ENCODE results near the gene BTBD6. TPM values are rescaled to one million over a fixed set of nuclear protein-coding genes. Genes with fewer than 3 reads are reported as not detected.

Gene BTBD6
- total and polyA plus RNA-seq, 2 experiments from 2014 or later: 2.2 to 11.6 TPM

DNA sequence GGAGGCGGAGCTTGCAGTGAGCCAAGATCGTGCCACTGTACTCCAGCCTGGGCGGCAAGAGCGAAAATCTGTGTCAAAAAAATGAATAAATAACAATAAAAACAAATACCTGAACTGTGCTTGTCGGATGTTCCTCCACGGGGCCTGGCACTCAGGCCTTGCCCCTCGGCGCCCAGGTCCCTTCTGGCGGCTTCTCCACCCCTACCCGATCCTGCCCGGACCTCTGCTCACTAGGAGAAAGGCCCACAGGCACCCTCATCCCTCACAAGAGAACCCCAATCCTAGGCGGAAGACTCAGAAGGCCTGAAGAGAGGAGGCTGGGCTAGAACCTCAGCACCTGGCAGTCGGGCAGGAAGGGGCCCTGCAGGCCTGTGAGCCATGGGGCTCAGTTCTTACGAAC is 21.0 kb upstream of the BTBD6 start (continued):
- TF ChIP-seq ZNF114 (CRISPR knock-in tag; IDR thresholded peaks at IDR 0.05): no peak
- TF ChIP-seq, protein P1, sequence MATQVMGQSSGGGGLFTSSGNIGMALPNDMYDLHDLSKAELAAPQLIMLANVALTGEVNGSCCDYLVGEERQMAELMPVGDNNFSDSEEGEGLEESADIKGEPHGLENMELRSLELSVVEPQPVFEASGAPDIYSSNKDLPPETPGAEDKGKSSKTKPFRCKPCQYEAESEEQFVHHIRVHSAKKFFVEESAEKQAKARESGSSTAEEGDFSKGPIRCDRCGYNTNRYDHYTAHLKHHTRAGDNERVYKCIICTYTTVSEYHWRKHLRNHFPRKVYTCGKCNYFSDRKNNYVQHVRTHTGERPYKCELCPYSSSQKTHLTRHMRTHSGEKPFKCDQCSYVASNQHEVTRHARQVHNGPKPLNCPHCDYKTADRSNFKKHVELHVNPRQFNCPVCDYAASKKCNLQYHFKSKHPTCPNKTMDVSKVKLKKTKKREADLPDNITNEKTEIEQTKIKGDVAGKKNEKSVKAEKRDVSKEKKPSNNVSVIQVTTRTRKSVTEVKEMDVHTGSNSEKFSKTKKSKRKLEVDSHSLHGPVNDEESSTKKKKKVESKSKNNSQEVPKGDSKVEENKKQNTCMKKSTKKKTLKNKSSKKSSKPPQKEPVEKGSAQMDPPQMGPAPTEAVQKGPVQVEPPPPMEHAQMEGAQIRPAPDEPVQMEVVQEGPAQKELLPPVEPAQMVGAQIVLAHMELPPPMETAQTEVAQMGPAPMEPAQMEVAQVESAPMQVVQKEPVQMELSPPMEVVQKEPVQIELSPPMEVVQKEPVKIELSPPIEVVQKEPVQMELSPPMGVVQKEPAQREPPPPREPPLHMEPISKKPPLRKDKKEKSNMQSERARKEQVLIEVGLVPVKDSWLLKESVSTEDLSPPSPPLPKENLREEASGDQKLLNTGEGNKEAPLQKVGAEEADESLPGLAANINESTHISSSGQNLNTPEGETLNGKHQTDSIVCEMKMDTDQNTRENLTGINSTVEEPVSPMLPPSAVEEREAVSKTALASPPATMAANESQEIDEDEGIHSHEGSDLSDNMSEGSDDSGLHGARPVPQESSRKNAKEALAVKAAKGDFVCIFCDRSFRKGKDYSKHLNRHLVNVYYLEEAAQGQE (IDR thresholded peaks at IDR 0.05; ENCODE audit: unreplicated experiment): no peak
- TF ChIP-seq EZH2 (IDR thresholded peaks at IDR 0.05; ENCODE audit: low read depth, unreplicated experiment): no peak
- TF ChIP-seq STAT1 (IDR thresholded peaks at IDR 0.05; ENCODE audit: unreplicated experiment): no peak
- TF ChIP-seq ZNF331 (CRISPR knock-in tag; IDR thresholded peaks at IDR 0.05; ENCODE audit: low read depth): no peak
- TF ChIP-seq POLR2AphosphoS5 (IDR thresholded peaks at IDR 0.05; ENCODE audit: low read depth): no peak
- TF ChIP-seq, protein P2, sequence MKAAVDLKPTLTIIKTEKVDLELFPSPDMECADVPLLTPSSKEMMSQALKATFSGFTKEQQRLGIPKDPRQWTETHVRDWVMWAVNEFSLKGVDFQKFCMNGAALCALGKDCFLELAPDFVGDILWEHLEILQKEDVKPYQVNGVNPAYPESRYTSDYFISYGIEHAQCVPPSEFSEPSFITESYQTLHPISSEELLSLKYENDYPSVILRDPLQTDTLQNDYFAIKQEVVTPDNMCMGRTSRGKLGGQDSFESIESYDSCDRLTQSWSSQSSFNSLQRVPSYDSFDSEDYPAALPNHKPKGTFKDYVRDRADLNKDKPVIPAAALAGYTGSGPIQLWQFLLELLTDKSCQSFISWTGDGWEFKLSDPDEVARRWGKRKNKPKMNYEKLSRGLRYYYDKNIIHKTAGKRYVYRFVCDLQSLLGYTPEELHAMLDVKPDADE (IDR thresholded peaks at IDR 0.05): no peak

DNA sequence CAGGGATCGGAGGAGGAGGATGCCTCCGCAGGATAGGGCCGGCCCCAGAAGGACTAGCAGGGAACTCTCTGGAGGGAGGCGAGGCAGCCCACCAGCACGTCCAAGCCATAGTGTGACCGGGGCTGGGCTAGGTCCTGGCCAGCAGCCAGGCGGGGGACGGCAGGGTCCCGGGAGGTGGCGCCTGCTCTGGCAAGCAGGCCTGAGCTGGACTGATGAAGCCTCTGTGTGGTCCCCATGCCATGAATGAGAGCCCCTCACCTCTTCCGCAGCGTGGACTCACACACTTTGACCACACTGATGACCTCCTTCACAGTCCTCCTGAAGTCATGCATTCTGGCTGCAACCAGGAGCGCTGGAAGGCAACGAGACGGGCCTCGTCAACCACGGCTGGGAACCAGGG is 19.8 kb upstream of the BTBD6 start:
- no peak overlapping the region for H3K4me3 Mint-ChIP-seq
- no peak overlapping the region for H3K4me2 ChIP-seq
- no peaks in the 10 kb centered on the region for H3K27me3 Mint-ChIP-seq (ENCODE audit: insufficient read depth, low read depth, poor library complexity)
- H3K4me3 ChIP-seq: no peak overlapping the region
- H3K9me3 Mint-ChIP-seq: peaks cover 5% of the 10 kb centered on the region; the same call in 1 of the 3 replicates
- H3K36me3 ChIP-seq (ENCODE audit: insufficient read depth): no peaks in the 10 kb centered on the region; the same call in 1 of the 2 replicates
- H3F3A ChIP-seq (replicated peaks; ENCODE audit: low read depth): no peaks in the 10 kb centered on the region
- no peaks in the 10 kb centered on the region for H3K4me1 Mint-ChIP-seq
- no peak overlapping the region for H3K27ac ChIP-seq (ENCODE audit: low read depth)
- no peaks in the 10 kb centered on the region for H3K4me1 ChIP-seq (ENCODE audit: insufficient read depth)
- DNase-seq (ENCODE audit: low spot score) (no peak), ATAC-seq (no peak)
- no peak overlapping the region for H3K27ac Mint-ChIP-seq
- peaks cover 8% of the 10 kb centered on the region for H3K36me3 Mint-ChIP-seq (ENCODE audit: low read depth)
- no peaks in the 10 kb centered on the region for H4K20me1 ChIP-seq (replicated peaks; ENCODE audit: insufficient read depth)
- no peaks in the 10 kb centered on the region for H3K79me2 ChIP-seq (replicated peaks; ENCODE audit: insufficient read depth)
- H3K27me3 ChIP-seq (ENCODE audit: insufficient read depth): no peaks in the 10 kb centered on the region
- H2AFZ ChIP-seq: no peak overlapping the region
- no peaks in the 10 kb centered on the region for H3K9me2 ChIP-seq (ENCODE audit: insufficient read depth)
- TF ChIP-seq, protein P3, sequence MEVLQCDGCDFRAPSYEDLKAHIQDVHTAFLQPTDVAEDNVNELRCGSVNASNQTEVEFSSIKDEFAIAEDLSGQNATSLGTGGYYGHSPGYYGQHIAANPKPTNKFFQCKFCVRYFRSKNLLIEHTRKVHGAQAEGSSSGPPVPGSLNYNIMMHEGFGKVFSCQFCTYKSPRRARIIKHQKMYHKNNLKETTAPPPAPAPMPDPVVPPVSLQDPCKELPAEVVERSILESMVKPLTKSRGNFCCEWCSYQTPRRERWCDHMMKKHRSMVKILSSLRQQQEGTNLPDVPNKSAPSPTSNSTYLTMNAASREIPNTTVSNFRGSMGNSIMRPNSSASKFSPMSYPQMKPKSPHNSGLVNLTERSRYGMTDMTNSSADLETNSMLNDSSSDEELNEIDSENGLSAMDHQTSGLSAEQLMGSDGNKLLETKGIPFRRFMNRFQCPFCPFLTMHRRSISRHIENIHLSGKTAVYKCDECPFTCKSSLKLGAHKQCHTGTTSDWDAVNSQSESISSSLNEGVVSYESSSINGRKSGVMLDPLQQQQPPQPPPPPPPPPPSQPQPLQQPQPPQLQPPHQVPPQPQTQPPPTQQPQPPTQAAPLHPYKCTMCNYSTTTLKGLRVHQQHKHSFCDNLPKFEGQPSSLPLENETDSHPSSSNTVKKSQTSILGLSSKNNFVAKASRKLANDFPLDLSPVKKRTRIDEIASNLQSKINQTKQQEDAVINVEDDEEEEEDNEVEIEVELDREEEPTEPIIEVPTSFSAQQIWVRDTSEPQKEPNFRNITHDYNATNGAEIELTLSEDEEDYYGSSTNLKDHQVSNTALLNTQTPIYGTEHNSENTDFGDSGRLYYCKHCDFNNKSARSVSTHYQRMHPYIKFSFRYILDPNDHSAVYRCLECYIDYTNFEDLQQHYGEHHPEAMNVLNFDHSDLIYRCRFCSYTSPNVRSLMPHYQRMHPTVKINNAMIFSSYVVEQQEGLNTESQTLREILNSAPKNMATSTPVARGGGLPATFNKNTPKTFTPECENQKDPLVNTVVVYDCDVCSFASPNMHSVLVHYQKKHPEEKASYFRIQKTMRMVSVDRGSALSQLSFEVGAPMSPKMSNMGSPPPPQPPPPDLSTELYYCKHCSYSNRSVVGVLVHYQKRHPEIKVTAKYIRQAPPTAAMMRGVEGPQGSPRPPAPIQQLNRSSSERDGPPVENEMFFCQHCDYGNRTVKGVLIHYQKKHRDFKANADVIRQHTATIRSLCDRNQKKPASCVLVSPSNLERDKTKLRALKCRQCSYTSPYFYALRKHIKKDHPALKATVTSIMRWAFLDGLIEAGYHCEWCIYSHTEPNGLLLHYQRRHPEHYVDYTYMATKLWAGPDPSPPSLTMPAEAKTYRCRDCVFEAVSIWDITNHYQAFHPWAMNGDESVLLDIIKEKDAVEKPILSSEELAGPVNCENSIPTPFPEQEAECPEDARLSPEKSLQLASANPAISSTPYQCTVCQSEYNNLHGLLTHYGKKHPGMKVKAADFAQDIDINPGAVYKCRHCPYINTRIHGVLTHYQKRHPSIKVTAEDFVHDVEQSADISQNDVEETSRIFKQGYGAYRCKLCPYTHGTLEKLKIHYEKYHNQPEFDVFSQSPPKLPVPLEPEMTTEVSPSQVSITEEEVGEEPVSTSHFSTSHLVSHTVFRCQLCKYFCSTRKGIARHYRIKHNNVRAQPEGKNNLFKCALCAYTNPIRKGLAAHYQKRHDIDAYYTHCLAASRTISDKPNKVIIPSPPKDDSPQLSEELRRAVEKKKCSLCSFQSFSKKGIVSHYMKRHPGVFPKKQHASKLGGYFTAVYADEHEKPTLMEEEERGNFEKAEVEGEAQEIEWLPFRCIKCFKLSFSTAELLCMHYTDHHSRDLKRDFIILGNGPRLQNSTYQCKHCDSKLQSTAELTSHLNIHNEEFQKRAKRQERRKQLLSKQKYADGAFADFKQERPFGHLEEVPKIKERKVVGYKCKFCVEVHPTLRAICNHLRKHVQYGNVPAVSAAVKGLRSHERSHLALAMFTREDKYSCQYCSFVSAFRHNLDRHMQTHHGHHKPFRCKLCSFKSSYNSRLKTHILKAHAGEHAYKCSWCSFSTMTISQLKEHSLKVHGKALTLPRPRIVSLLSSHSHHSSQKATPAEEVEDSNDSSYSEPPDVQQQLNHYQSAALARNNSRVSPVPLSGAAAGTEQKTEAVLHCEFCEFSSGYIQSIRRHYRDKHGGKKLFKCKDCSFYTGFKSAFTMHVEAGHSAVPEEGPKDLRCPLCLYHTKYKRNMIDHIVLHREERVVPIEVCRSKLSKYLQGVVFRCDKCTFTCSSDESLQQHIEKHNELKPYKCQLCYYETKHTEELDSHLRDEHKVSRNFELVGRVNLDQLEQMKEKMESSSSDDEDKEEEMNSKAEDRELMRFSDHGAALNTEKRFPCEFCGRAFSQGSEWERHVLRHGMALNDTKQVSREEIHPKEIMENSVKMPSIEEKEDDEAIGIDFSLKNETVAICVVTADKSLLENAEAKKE (CRISPR knock-in tag; IDR thresholded peaks at IDR 0.05): no peak
- TF ChIP-seq POLR2AphosphoS5 (IDR thresholded peaks at IDR 0.05; ENCODE audit: low read depth) (no peak), CREB1 (CRISPR knock-in tag; IDR thresholded peaks at IDR 0.05; ENCODE audit: low read depth) (no peak), EZH2phosphoT487 (IDR thresholded peaks at IDR 0.05; ENCODE audit: unreplicated experiment) (no peak), ZNF331 (CRISPR knock-in tag; IDR thresholded peaks at IDR 0.05; ENCODE audit: low read depth) (no peak)
- TF ChIP-seq, protein P4, sequence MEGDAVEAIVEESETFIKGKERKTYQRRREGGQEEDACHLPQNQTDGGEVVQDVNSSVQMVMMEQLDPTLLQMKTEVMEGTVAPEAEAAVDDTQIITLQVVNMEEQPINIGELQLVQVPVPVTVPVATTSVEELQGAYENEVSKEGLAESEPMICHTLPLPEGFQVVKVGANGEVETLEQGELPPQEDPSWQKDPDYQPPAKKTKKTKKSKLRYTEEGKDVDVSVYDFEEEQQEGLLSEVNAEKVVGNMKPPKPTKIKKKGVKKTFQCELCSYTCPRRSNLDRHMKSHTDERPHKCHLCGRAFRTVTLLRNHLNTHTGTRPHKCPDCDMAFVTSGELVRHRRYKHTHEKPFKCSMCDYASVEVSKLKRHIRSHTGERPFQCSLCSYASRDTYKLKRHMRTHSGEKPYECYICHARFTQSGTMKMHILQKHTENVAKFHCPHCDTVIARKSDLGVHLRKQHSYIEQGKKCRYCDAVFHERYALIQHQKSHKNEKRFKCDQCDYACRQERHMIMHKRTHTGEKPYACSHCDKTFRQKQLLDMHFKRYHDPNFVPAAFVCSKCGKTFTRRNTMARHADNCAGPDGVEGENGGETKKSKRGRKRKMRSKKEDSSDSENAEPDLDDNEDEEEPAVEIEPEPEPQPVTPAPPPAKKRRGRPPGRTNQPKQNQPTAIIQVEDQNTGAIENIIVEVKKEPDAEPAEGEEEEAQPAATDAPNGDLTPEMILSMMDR (conservative IDR thresholded peaks at IDR 0.05; ENCODE audit: low read depth in 2 of 2): no peak
- TF ChIP-seq, protein P2 (IDR thresholded peaks at IDR 0.05): no peak
